ENCODE data around the gene OR51B6. TPM values are rescaled to one million over a fixed set of nuclear protein-coding genes. Genes with fewer than 3 reads are reported as not detected.

OR51B6 gene
- total RNA-seq, 1 donor from 2014 or later: not detected

GRCh38 chr11:5394091-5394490, 42.8 kb downstream of the OR51B6 start:
- Mint-ChIP-seq H3K27ac (ENCODE audit: unreplicated experiment) (no peak overlapping the region), H3K36me3 (ENCODE audit: low read depth, unreplicated experiment) (no peaks in the 10 kb centered on the region), H3K4me1 (ENCODE audit: unreplicated experiment) (no peaks in the 10 kb centered on the region), H3K4me3 (ENCODE audit: unreplicated experiment) (no peak overlapping the region), H3K27me3 (ENCODE audit: unreplicated experiment) (no peaks in the 10 kb centered on the region), H3K9me3 (ENCODE audit: unreplicated experiment) (no peaks in the 10 kb centered on the region)
- no peak for DNase-seq (ENCODE audit: low spot score)
- no peak for TF ChIP-seq CTCF (IDR thresholded peaks at IDR 0.05; ENCODE audit: unreplicated experiment)

- Mint-ChIP-seq H3K36me3 (ENCODE audit: low read depth, unreplicated experiment) (no peaks in the 10 kb centered on the region), H3K4me1 (ENCODE audit: unreplicated experiment) (peaks cover 9% of the 10 kb centered on the region), H3K27ac (ENCODE audit: unreplicated experiment) (no peak overlapping the region), H3K9me3 (ENCODE audit: unreplicated experiment) (no peaks in the 10 kb centered on the region), H3K27me3 (ENCODE audit: unreplicated experiment) (no peaks in the 10 kb centered on the region), H3K4me3 (ENCODE audit: unreplicated experiment) (no peak overlapping the region)
- DNase-seq (ENCODE audit: low spot score): no peak
- no peak for TF ChIP-seq CTCF (IDR thresholded peaks at IDR 0.05; ENCODE audit: unreplicated experiment)
Observed at GRCh38 chr11:5398936-5399335, 47.6 kb downstream of the OR51B6 start.

Other genes starting within 250 kb of the OR51B6 start
- gene OR52A5, start 213.2 kb upstream of the OR51B6 start, total RNA-seq (ENCODE audit: unreplicated experiment): not detected
- 0.03 TPM for gene OR52A1, start 196.8 kb upstream of the OR51B6 start, total RNA-seq (ENCODE audit: unreplicated experiment)
- not detected for gene OR51V1, start 150.8 kb upstream of the OR51B6 start, total RNA-seq (ENCODE audit: unreplicated experiment)
- not detected for gene HBB, start 124.4 kb upstream of the OR51B6 start, total RNA-seq (ENCODE audit: unreplicated experiment)
- not detected for gene HBD, start 117.0 kb upstream of the OR51B6 start, total RNA-seq (ENCODE audit: unreplicated experiment)
- not detected for gene HBG1, start 101.7 kb upstream of the OR51B6 start, total RNA-seq (ENCODE audit: unreplicated experiment)
- 0.82 TPM for gene HBG2, start 96.7 kb upstream of the OR51B6 start, total RNA-seq (ENCODE audit: unreplicated experiment)
- gene HBE1, start 81.6 kb upstream of the OR51B6 start, total RNA-seq (ENCODE audit: unreplicated experiment): not detected
- gene OR51B4, start 49.6 kb upstream of the OR51B6 start, total RNA-seq (ENCODE audit: unreplicated experiment): 0.49 TPM
- gene OR51B2, start 27.2 kb upstream of the OR51B6 start, total RNA-seq (ENCODE audit: unreplicated experiment): not detected
- 0.82 TPM for gene OR51B5, start 8.0 kb upstream of the OR51B6 start, total RNA-seq (ENCODE audit: unreplicated experiment)
- gene OR51M1, start 32.3 kb downstream of the OR51B6 start, total RNA-seq (ENCODE audit: unreplicated experiment): not detected
- gene OR51Q1, start 70.6 kb downstream of the OR51B6 start, total RNA-seq (ENCODE audit: unreplicated experiment): not detected
- 1.2 TPM for gene OR51I1, start 90.0 kb downstream of the OR51B6 start, total RNA-seq (ENCODE audit: unreplicated experiment)
- not detected for gene OR51I2, start 97.8 kb downstream of the OR51B6 start, total RNA-seq (ENCODE audit: unreplicated experiment)
- gene OR52D1, start 137.2 kb downstream of the OR51B6 start, total RNA-seq (ENCODE audit: unreplicated experiment): not detected
- gene UBQLN3, start 158.4 kb downstream of the OR51B6 start, total RNA-seq (ENCODE audit: unreplicated experiment): 1.1 TPM
- gene UBQLNL, start 165.2 kb downstream of the OR51B6 start, total RNA-seq (ENCODE audit: unreplicated experiment): 4.4 TPM
- 2.1 TPM for gene OR52H1, start 197.0 kb downstream of the OR51B6 start, total RNA-seq (ENCODE audit: unreplicated experiment)
- not detected for gene OR52B6, start 229.4 kb downstream of the OR51B6 start, total RNA-seq (ENCODE audit: unreplicated experiment)
- 10.1 TPM for gene TRIM6, start 245.1 kb downstream of the OR51B6 start, total RNA-seq (ENCODE audit: unreplicated experiment)